HEK293 (cell line): ENCODE data around the gene EML1.

ENCODE experiments used
- ZNF510 ChIP-seq: fragments of 450-650 bp; formaldehyde crosslinking; IDR thresholded peaks from 2 replicates; pipeline ENCODE4 v1.5.1; 2018; ENCODE audit warnings: mild to moderate bottlenecking, missing genetic modification characterization, missing biosample characterization; ENCODE audit not compliant: insufficient replicate concordance
- TF ChIP-seq, protein P1 (sequence below): fragments of 450-650 bp; formaldehyde crosslinking; IDR thresholded peaks from 2 replicates; pipeline ENCODE4 v1.5.1; 2016; ENCODE audit warnings: missing biosample characterization, missing genetic modification characterization

DNA sequence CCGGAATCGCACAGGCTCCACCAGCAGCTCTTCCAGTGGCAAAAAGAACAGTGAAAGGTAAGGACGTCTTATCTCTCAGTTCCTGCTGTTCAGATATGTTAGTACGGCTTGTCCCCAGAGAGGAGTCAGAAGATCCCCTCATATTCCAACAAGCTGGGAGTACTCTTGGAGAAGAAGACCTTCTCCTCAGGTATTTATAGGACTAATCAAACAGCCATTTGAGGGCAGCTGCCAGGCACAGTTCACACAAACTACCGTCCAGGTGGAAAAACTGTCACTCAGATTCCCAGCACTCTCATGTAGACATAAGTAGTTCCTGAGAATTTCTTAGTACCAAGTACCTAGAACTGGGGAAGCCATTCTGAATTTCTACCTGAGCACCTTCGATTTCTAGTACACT, 85.3 kb downstream of the EML1 start:
- no peak for TF ChIP-seq ZNF510 (tag by site-specific recombination)
- TF ChIP-seq, protein P1, sequence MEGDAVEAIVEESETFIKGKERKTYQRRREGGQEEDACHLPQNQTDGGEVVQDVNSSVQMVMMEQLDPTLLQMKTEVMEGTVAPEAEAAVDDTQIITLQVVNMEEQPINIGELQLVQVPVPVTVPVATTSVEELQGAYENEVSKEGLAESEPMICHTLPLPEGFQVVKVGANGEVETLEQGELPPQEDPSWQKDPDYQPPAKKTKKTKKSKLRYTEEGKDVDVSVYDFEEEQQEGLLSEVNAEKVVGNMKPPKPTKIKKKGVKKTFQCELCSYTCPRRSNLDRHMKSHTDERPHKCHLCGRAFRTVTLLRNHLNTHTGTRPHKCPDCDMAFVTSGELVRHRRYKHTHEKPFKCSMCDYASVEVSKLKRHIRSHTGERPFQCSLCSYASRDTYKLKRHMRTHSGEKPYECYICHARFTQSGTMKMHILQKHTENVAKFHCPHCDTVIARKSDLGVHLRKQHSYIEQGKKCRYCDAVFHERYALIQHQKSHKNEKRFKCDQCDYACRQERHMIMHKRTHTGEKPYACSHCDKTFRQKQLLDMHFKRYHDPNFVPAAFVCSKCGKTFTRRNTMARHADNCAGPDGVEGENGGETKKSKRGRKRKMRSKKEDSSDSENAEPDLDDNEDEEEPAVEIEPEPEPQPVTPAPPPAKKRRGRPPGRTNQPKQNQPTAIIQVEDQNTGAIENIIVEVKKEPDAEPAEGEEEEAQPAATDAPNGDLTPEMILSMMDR = no peak
